ENCODE data around the gene ANXA3. TPM values are rescaled to one million over a fixed set of nuclear protein-coding genes. Genes with fewer than 3 reads are reported as not detected.
"Not testable (repeated sequence)": the region's sequence is repeated elsewhere in the genome, so short reads cannot be mapped to it uniquely, and the experiment has no call there.

Gene ANXA3
- total RNA-seq (194 and 218 TPM in 2 replicates), polyA plus RNA-seq (198 and 201 TPM in 2 replicates)

- Histone ChIP-seq H3K9me2 (replicated peaks; ENCODE audit: insufficient read depth) (no peaks in the 10 kb centered on the region), H3K4me2 (peak within 1 kb of the TSS; percentile 72), H2AFZ (peak within 1 kb of the TSS; percentile 49), H3K4me3 (peak within 1 kb of the TSS; percentile 37), H3K4me1 (ENCODE audit: insufficient read depth) (peaks cover 18% of the 10 kb centered on the region), H3K27ac (peak within 1 kb of the TSS; percentile 99), H3K79me2 (peaks cover 33% of the 10 kb centered on the region), H3K27me3 (no peaks in the 10 kb centered on the region), H4K20me1 (ENCODE audit: insufficient read depth, poor library complexity, severe bottlenecking) (no peaks in the 10 kb centered on the region), H3K9me3 (ENCODE audit: low read depth) (no peaks in the 10 kb centered on the region), H3K36me3 (replicated peaks; ENCODE audit: insufficient read depth, low read depth) (no peaks in the 10 kb centered on the region)
- 7% methylated on average over 53 of the region's 65 CpGs for WGBS (ENCODE audit: low lambda C conversion rate, missing lambda C conversion rate)
- TF ChIP-seq EZH2 (IDR thresholded peaks at IDR 0.05; ENCODE audit: borderline replicate concordance) (no peak), EZH2phosphoT487 (IDR thresholded peaks at IDR 0.05; ENCODE audit: low read depth, severe bottlenecking, unreplicated experiment) (no peak), CTCF (IDR thresholded peaks at IDR 0.05; ENCODE audit: poor library complexity) (no peak)
- peak; percentile 85 for DNase-seq (ENCODE audit: low spot score)
Observed at GRCh38 chr4:78551420-78552351, at the start of gene ANXA3. Gene ANXA3 (plus strand): TSS chr4:78551770. CDS start chr4:78554474, 2,704 bp downstream.

GRCh38 chr4:78506260-78506659 is 45.3 kb upstream of the ANXA3 start:
- H4K20me1 ChIP-seq (ENCODE audit: insufficient read depth, poor library complexity, severe bottlenecking); H2AFZ ChIP-seq; H3K9me2 ChIP-seq (replicated peaks; ENCODE audit: insufficient read depth); H3K27me3 ChIP-seq; H3K36me3 ChIP-seq (replicated peaks; ENCODE audit: insufficient read depth, low read depth); H3K9me3 ChIP-seq (ENCODE audit: low read depth); H3K4me3 ChIP-seq; H3K4me1 ChIP-seq (ENCODE audit: insufficient read depth); H3K27ac ChIP-seq; H3K4me2 ChIP-seq; H3K79me2 ChIP-seq; DNase-seq (ENCODE audit: low spot score): not testable (repeated sequence)
- 78% methylated on average over 10 of the region's 10 CpGs for WGBS (ENCODE audit: low lambda C conversion rate, missing lambda C conversion rate)

- no peaks in the 10 kb centered on the region for H3K9me2 ChIP-seq (replicated peaks; ENCODE audit: insufficient read depth)
- no peaks in the 10 kb centered on the region for H3K79me2 ChIP-seq
- TF ChIP-seq EZH2phosphoT487 (IDR thresholded peaks at IDR 0.05; ENCODE audit: low read depth, severe bottlenecking, unreplicated experiment) (no peak), EZH2 (IDR thresholded peaks at IDR 0.05; ENCODE audit: borderline replicate concordance) (no peak), CTCF (IDR thresholded peaks at IDR 0.05; ENCODE audit: poor library complexity) (no peak)
- H2AFZ ChIP-seq, result no peak overlapping the region
- no peaks in the 10 kb centered on the region for H4K20me1 ChIP-seq (ENCODE audit: insufficient read depth, poor library complexity, severe bottlenecking)
- H3K4me1 ChIP-seq (ENCODE audit: insufficient read depth), result peaks cover 21% of the 10 kb centered on the region
- DNase-seq (ENCODE audit: low spot score), result no peak
- no peaks in the 10 kb centered on the region for H3K36me3 ChIP-seq (replicated peaks; ENCODE audit: insufficient read depth, low read depth)
- no peak overlapping the region for H3K27ac ChIP-seq
- H3K9me3 ChIP-seq (ENCODE audit: low read depth), result no peaks in the 10 kb centered on the region
- 91% methylated on average over 2 of the region's 2 CpGs for WGBS (ENCODE audit: low lambda C conversion rate, missing lambda C conversion rate)
- H3K4me2 ChIP-seq, result no peak overlapping the region
- H3K27me3 ChIP-seq, result no peaks in the 10 kb centered on the region
- H3K4me3 ChIP-seq, result no peak overlapping the region
Observed at GRCh38 chr4:78509043-78509442, 42.5 kb upstream of the ANXA3 start.

GRCh38 chr4:78510108-78510507 is 41.5 kb upstream of the ANXA3 start:
- TF ChIP-seq EZH2phosphoT487 (IDR thresholded peaks at IDR 0.05; ENCODE audit: low read depth, severe bottlenecking, unreplicated experiment), result no peak
- no peak for TF ChIP-seq CTCF (IDR thresholded peaks at IDR 0.05; ENCODE audit: poor library complexity)
- no peak for TF ChIP-seq EZH2 (IDR thresholded peaks at IDR 0.05; ENCODE audit: borderline replicate concordance)
- Histone ChIP-seq H3K9me2 (replicated peaks; ENCODE audit: insufficient read depth) (no peaks in the 10 kb centered on the region), H3K4me2 (no peak overlapping the region), H3K79me2 (no peaks in the 10 kb centered on the region), H3K4me3 (no peak overlapping the region), H3K27me3 (no peaks in the 10 kb centered on the region), H3K36me3 (replicated peaks; ENCODE audit: insufficient read depth, low read depth) (no peaks in the 10 kb centered on the region), H3K27ac (no peak overlapping the region), H4K20me1 (ENCODE audit: insufficient read depth, poor library complexity, severe bottlenecking) (no peaks in the 10 kb centered on the region), H3K9me3 (ENCODE audit: low read depth) (no peaks in the 10 kb centered on the region), H2AFZ (no peak overlapping the region), H3K4me1 (ENCODE audit: insufficient read depth) (peaks cover 21% of the 10 kb centered on the region)
- DNase-seq (ENCODE audit: low spot score), result no peak
- 90% methylated on average over 1 of the region's 1 CpG for WGBS (ENCODE audit: low lambda C conversion rate, missing lambda C conversion rate)

Measured in hepatocyte (in vitro differentiated cells).